Left hindlimb (tissue), 1 donor: ENCODE data around the gene SETD4.
"Not testable (repeated sequence)": the region's sequence is repeated elsewhere in the genome, so short reads cannot be mapped to it uniquely, and the experiment has no call there.

Source experiments
- DNase-seq: peaks from one replicate; pipeline ENCODE4 v3.0.0-alpha.2; 2018

The SETD4 gene

GRCh38 chr21:36077758-36078157 is 17.4 kb upstream of the SETD4 start:
- no peak for DNase-seq

- DNase-seq: no peak
These were observed 16.7 kb upstream of the SETD4 start for GRCh38 chr21:36076878-36077655.

GRCh38 chr21:36075953-36076352 is 15.6 kb upstream of the SETD4 start:
- no peak for DNase-seq

- DNase-seq: no peak
These were observed 14.8 kb upstream of the SETD4 start for GRCh38 chr21:36075171-36075570.

- not testable (repeated sequence) for DNase-seq
These were observed 13.6 kb upstream of the SETD4 start for GRCh38 chr21:36073911-36074310.

- DNase-seq: no peak
These were observed 12.9 kb upstream of the SETD4 start for GRCh38 chr21:36073181-36073580.

GRCh38 chr21:36072453-36073162 is 12.3 kb upstream of the SETD4 start:
- DNase-seq: no peak

GRCh38 chr21:36070999-36071398 is 10.7 kb upstream of the SETD4 start:
- DNase-seq: no peak

GRCh38 chr21:36069713-36070583 is 9.6 kb upstream of the SETD4 start, which contains the start of gene CBR1:
Gene CBR1 (plus strand): TSS chr21:36070024. CDS start chr21:36070116, 92 bp downstream.
- DNase-seq: peak; percentile 91

GRCh38 chr21:36068748-36069398 is 8.5 kb upstream of the SETD4 start:
- no peak for DNase-seq

GRCh38 chr21:36065497-36066036 is 5.2 kb upstream of the SETD4 start:
- no peak for DNase-seq

- DNase-seq: no peak
These were observed 3.7 kb upstream of the SETD4 start for GRCh38 chr21:36064085-36064460.

GRCh38 chr21:36063375-36064084 is 3.2 kb upstream of the SETD4 start:
- DNase-seq: no peak

- no peak for DNase-seq
These were observed 1.1 kb upstream of the SETD4 start for GRCh38 chr21:36061445-36061844.

GRCh38 chr21:36059823-36060158 is 535 bp downstream of the SETD4 start:
- no peak for DNase-seq

GRCh38 chr21:36055551-36055950 is 4.8 kb downstream of the SETD4 start:
- no peak for DNase-seq

GRCh38 chr21:36053715-36054062 is 6.6 kb downstream of the SETD4 start:
- DNase-seq: no peak

- DNase-seq: no peak
These were observed 7.2 kb downstream of the SETD4 start for GRCh38 chr21:36052860-36053714.

GRCh38 chr21:36048357-36048756 is 12.0 kb downstream of the SETD4 start:
- no peak for DNase-seq

- no peak for DNase-seq
These were observed 13.2 kb downstream of the SETD4 start for GRCh38 chr21:36047139-36047538.

- DNase-seq: no peak
These were observed 14.3 kb downstream of the SETD4 start for GRCh38 chr21:36045993-36046392.
